ENCODE data around the gene TERF2IP.

DNA sequence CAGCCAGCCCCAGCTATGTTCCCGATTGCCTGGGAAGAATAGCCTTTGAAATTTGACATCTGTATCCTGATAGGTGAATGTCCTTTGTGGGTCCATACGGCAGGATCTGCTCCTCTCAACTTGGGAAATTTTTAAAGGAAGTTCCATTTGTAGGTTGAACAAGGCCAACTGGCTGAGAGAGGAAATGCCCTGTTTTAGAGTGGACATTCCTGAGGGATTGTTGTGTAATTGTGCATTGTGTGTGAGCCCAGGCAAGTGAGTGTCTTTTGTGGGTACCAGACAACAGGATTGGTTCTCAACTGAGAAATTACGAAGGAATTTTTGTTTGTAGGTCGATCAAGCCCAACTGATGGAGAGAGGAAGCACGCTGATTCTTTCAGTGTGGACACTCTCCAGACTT, 31.8 kb downstream of the TERF2IP start:
- TF ChIP-seq, protein P1, sequence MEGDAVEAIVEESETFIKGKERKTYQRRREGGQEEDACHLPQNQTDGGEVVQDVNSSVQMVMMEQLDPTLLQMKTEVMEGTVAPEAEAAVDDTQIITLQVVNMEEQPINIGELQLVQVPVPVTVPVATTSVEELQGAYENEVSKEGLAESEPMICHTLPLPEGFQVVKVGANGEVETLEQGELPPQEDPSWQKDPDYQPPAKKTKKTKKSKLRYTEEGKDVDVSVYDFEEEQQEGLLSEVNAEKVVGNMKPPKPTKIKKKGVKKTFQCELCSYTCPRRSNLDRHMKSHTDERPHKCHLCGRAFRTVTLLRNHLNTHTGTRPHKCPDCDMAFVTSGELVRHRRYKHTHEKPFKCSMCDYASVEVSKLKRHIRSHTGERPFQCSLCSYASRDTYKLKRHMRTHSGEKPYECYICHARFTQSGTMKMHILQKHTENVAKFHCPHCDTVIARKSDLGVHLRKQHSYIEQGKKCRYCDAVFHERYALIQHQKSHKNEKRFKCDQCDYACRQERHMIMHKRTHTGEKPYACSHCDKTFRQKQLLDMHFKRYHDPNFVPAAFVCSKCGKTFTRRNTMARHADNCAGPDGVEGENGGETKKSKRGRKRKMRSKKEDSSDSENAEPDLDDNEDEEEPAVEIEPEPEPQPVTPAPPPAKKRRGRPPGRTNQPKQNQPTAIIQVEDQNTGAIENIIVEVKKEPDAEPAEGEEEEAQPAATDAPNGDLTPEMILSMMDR (conservative IDR thresholded peaks at IDR 0.05; ENCODE audit: low read depth in 2 of 2) = no peak
- TF ChIP-seq POLR2AphosphoS5 (IDR thresholded peaks at IDR 0.05; ENCODE audit: low read depth) (no peak), EZH2 (IDR thresholded peaks at IDR 0.05; ENCODE audit: low read depth, unreplicated experiment) (no peak), CREB1 (CRISPR knock-in tag; IDR thresholded peaks at IDR 0.05; ENCODE audit: low read depth) (no peak)
- TF ChIP-seq, protein P2, sequence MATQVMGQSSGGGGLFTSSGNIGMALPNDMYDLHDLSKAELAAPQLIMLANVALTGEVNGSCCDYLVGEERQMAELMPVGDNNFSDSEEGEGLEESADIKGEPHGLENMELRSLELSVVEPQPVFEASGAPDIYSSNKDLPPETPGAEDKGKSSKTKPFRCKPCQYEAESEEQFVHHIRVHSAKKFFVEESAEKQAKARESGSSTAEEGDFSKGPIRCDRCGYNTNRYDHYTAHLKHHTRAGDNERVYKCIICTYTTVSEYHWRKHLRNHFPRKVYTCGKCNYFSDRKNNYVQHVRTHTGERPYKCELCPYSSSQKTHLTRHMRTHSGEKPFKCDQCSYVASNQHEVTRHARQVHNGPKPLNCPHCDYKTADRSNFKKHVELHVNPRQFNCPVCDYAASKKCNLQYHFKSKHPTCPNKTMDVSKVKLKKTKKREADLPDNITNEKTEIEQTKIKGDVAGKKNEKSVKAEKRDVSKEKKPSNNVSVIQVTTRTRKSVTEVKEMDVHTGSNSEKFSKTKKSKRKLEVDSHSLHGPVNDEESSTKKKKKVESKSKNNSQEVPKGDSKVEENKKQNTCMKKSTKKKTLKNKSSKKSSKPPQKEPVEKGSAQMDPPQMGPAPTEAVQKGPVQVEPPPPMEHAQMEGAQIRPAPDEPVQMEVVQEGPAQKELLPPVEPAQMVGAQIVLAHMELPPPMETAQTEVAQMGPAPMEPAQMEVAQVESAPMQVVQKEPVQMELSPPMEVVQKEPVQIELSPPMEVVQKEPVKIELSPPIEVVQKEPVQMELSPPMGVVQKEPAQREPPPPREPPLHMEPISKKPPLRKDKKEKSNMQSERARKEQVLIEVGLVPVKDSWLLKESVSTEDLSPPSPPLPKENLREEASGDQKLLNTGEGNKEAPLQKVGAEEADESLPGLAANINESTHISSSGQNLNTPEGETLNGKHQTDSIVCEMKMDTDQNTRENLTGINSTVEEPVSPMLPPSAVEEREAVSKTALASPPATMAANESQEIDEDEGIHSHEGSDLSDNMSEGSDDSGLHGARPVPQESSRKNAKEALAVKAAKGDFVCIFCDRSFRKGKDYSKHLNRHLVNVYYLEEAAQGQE (IDR thresholded peaks at IDR 0.05; ENCODE audit: unreplicated experiment) = no peak
